Hematopoietic multipotent progenitor cell treated with erythropoietin and hydrocortisone succinate and interleukin-3 and kit ligand, for 6 days (in vitro differentiated cells): ENCODE measurements around the gene TLE7.
A peak's percentile ranks its signal among the peaks of the same experiment; 100 is the strongest.

Experiments
- DNase-seq: peaks from one replicate; pipeline ENCODE4 v3.0.0-alpha.2; 2015

Gene TLE7

DNA sequence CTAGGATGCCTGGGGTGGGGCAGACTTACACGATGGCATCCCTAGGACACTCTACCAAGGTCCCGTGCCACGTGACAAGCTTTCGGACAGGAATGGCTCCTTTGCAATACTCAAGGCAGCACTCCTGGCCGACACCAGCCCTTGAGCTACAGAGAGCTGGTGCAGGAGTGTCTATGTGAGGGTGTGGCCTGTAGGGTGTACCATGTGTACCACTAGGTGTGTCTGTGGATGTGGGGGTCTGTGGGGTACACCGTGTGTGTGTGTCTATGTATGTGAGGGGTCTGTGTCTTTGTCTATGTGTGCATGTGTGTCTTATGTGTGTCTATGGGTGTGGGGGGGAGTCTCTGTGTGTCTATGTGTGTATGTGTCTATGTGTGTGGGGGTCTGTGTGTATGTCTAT lies 1.9 kb upstream of the TLE7 start:
- no peak for DNase-seq

DNA sequence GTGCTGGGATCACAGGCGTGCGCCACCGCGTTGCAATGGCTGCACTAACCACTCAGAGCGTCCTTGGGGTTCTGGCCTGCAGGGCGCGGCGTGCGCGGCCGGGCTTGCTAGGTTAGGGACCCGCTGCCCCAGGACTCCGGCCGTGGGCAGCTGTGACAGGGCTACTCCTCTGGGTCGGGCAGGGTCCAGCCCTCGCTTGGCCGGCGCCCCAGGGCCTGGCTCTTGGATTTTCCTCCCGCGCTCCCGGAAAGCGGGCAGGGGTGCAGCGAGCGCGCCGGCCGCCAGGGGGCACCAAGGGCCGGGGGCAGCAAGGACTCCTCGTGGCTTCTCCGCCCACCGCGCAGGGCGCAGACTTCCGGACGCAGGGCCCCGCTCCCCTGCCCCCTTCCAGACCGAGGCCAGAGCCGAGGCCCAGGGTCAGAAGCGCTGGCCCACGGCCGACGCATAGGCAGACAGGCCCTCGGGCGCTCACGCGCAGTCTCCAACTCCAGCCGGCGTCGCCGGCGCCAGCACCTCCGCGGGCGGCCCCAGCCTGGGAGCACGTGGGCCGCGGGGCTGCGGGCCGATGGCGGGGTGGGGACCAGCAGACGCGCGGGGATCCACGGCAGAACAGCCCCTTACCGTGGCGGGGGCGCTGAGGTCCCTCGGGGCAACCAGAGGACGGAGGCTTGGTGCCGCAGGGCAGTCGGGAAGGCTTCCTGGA lies 355 bp downstream of the TLE7 start:
- no peak for DNase-seq

DNA sequence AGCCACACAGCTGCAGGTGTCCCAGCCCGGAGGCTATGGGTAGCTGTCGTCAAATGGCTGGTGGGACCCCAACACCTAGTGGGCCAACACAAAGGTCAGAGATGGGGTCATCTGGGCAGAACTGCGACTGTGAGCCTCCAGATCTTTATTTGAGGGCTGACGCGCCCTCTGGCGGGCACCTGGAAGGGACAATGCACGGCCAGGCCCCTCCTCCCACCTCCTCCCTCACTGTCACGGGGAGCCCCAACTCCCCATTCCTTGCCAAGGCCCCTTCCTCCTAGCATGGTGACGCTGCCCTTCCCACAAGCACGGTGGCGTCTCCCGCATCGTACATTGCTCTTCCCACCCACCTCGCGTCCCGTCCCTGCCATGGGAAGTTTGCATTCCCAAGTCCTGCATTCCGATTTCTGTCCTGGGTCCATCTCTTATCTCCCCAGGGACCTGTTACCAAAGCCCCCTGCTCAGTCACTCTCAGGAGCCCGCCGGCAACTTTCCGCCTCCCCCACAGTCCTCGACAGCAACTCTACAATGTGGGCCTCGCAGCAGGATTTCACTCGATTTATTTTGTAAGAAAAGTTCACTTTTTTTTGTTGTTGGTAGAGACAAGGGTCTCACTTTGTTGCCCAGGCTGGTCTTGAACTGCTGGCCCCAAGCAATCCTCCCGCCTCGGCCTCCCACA lies 1.0 kb downstream of the TLE7 start:
- DNase-seq = peak; percentile 32

DNA sequence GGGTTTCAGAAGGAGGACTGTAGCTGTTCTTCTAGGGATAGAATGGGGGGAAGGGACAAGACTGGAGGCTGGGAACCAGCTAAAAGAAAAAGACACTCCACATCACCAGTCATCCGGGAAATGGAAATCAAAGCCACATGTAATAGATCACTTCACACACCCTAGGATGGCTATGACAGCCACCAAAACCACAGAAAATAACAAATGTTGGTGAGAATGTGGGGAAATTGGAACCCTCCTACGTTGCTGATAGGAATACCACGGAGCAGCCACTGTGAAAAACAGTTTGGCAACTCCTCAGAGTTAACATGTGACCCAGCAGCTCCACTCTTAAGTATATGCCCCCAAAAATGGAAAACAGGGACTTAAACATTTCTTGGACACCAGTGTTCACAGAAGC lies 2.3 kb downstream of the TLE7 start:
- no peak for DNase-seq

DNA sequence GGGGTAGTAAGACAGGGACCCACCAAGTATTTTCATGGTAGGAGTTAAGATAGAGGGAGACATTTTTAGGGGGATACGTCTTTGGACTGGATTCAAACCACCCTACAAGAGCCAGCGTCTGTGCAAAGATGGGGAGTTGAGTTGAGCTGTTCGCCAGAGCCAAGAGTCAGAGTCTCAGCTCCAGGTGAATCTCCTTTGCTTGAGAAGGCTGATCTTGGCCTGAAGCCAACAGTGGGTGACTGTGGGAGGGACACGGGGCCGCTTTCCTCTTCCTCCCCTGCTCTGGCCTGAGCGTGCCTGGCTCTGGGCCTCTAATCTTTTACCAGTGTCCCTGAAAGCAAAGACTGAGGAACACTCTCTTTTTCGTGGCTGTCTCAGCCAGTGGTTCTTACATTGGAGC lies 5.4 kb downstream of the TLE7 start:
- DNase-seq = no peak

GRCh38 chr16:71432906-71433305 lies 8.9 kb downstream of the TLE7 start:
- no peak for DNase-seq

GRCh38 chr16:71431991-71432390 lies 9.9 kb downstream of the TLE7 start:
- DNase-seq = no peak

DNA sequence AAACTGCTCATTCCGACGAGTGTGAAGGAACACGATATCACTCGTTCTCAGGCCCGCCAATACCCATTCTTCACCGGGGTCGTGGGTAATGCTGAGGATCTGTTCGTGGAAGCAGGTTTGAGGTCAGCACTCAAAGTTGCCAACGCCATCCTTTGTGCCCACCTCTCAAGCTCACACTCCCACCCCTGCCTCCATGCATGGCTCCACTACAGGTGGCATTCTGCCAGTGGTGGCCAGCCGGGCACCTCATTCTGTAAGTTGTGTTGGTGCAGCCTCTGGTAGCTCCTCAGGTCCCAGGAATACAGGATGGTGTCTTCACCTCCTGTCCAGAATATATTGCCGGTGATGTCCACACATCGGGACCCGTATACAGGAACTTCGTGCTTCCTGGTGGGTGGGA lies 10.7 kb downstream of the TLE7 start:
- DNase-seq = no peak

- DNase-seq = peak; percentile 79
Measured at GRCh38 chr16:71430744-71431143, 11.1 kb downstream of the TLE7 start.

DNA sequence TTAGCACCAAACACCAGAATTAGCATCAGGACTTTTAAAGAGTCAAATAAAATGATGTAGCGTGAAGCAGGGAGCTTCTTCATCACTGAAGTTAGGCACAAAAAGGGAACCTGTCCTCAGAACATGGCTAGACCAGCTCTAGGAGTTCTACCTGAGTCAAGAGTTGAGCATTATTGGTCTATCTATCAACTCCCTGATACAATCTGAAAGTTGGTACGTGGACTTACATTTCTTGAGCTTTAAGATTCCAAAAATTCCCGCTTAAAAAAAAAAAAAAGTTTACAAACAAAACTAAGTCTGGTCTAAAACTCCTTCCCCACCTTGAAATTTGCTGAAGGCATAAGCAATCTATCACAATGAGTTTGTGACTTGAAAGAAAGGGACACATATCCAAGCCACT lies 12.3 kb downstream of the TLE7 start:
- DNase-seq = no peak

DNA sequence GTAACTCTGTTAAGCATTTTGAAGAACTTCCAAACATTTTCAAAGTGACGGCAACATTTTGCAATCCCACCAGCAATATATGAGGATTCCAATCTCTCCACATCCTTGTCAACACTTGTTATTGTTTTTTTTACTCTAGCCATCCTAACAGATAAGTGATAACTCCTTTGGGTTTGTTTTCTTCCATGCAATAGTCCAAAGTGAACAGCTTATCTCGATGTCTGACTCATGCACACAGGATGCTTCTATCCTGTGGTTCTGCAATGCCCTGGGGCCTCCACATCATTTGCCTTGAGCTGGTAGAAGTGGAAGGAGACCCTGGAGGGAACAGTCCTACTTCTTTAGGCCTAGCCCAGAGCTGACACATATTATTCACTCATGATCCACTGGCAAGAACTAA lies 13.0 kb downstream of the TLE7 start:
- DNase-seq = no peak

DNA sequence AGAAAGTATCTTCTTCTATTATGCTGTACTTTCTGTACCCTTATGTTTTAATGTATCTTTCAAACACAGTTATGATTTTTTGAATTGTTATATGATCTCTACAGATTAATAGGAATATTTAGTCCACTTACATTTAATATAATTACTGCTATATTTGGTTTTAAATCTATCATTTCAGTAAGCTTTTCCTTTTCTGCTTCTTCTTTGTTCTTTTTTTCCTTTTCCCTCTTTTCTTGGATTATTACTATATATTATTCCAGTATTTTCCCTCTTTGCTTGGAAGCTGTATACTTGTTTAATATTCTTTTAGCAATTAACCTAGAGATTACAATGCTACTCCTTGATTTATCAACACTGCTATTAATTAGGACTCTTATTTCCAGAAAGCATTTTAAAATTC lies 13.5 kb downstream of the TLE7 start:
- DNase-seq = no peak

- no peak for DNase-seq
Measured at GRCh38 chr16:71426880-71427615, 14.8 kb downstream of the TLE7 start.

DNA sequence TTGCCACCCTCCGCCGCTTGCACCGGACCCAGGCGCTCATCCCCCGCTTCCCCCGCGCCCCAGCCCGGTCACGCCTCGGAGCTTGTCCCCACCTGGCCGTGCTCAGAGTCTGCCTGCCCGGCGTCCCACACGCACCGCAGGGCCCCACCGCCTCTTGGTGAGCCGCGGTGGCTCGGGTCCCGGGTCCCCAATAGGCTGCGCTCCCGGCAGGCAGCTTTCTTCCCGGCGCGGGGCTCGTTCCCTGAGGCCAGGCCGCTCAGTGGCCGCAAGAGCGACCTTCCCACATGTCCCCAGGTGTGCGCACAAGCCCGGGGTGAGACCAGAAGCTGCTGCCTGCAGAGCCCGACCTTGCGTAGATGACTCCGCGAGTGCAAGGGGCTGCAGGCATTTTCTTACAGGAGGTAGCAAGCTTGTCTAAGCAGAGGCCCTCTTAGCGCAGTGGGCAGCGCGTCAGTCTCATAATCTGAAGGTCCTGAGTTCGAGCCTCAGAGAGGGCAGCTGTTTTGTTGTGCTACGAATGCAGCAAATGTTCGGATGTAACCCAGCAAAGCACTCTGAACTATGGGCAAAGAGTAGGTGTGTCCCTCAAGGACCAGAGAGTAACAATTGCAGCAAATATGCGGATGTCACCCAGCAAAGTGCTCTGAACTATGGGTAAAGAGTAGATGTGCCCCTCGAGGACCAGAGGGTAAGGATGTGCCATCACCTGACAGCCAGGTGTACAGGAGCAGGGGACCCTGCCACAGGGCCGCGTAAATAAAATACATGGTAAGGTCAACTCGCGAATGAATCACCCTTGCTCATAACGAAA lies 15.6 kb downstream of the TLE7 start:
- DNase-seq = peak; percentile 74

DNA sequence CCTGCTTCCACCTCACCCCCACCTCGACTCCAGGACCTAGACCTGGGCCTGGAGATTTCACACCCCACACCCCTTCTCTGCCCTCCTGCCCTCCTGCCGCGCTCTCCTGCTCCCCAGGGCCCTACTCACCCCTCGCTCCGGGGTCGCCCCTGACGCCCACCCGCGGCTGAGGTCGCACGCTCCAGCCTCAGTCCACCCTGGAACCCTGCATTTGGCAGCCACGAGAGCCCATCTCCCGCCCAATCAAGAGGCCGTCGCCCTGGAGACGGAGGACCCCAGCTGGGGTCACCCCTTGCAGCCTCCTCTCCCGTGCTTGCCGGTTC lies 16.1 kb downstream of the TLE7 start:
- DNase-seq = no peak

DNA sequence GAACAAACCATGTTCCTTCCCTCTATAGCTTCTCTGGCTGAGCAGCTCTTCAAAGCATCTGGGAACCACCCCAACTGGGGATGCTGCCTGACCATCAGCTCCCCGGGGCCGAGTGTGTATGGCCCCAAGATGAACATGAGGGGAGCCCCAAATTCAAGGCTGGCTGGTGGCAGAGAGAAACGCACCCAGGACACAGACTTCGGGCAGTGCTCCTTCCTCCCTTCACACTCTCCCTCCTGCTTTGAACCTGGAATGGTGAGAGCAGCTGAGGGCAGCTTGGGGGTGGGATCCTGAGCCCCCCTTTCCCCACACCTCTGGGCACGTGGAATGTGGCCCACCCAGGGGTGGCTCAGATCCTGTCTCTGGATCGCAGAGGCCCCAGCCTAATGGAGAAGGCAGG lies 17.2 kb downstream of the TLE7 start:
- DNase-seq = no peak

DNA sequence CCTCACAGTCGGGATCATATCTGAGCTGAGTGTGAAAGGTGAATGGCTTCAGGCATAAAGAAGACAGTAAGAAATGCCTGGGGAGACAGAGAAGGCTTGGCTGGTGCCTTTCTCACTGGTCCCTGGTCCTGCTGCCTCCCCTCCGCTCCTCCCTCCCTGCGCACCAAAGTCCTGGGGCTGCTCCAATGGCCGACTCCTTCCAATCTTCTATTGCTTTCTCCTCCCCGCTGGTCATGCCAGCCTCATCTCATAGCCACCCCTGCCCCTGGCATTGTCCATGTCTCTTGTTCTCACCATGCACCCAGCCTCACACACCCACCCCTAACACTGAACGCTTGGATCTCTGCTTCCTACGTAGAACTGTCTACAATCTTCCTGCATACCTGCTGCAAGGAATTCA lies 18.0 kb downstream of the TLE7 start:
- DNase-seq = no peak

GRCh38 chr16:71423016-71423415 lies 18.8 kb downstream of the TLE7 start:
- no peak for DNase-seq

DNA sequence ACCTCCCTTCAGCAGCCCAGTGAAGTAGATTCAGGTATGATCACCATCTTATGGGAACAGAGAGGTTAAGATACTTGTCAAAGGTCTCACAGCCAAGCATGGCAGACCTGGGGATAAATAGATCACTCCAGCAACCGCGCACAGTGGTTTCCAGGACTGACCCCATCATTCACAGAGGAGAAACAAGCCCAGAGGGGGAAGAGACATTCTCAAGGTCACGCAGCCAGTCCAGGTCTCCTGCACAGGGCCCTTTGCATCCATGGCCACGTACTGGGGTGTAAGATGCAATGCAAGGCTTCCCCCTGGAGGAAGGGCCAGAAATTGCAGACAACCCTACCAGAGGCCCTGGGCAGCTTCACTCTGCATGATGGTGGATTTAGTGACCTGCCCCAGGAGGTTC lies 19.9 kb downstream of the TLE7 start:
- DNase-seq = peak; percentile 72

DNA sequence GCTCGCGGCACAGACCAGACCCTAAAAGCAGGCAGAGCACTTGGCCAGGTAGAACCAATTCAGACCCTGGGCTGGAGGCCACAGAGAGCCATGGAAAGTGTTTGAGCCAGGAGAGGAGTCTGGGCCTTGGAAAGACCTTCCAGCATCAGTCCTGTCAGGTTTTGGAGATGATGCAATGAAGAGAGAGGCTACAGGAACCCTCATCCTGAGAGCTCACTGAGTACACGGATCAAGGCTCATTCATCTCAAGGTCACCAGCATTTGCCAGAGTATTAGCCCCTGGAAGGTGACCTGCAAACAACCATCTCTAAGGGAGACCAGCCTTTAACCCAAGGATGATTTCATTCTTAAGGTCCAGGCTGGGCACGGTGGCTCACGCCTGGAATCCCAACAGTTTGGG lies 27.8 kb downstream of the TLE7 start:
- no peak for DNase-seq

GRCh38 chr16:71413341-71413740 lies 28.5 kb downstream of the TLE7 start:
- no peak for DNase-seq

GRCh38 chr16:71412270-71413160 lies 29.3 kb downstream of the TLE7 start:
- peak; percentile 92 for DNase-seq
